ENCODE data around the gene RAB11FIP5.

Gene RAB11FIP5

GRCh38 chr2:73028841-73029240 lies 83.9 kb downstream of the RAB11FIP5 start:
- FAIRE-seq = no peak

DNA sequence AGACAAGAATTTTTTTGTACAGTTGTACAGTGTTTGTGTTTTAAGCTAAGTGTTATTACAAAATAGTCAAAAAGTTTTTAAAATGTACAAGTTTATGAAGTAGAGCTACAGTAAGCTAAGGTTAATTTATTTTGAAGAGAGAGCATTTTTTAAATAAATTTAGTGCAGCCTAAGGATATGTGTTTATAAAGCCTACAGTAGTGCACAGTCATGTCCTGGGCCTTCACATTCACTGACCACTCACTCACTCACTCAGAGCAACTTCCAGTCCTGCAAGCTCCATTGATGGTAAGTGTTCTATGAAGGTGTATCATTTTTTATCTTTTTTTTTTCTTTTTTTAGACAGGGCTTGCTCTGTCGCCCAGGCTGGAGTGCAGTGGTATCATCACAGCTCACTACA lies 85.4 kb downstream of the RAB11FIP5 start:
- no peak for FAIRE-seq

DNA sequence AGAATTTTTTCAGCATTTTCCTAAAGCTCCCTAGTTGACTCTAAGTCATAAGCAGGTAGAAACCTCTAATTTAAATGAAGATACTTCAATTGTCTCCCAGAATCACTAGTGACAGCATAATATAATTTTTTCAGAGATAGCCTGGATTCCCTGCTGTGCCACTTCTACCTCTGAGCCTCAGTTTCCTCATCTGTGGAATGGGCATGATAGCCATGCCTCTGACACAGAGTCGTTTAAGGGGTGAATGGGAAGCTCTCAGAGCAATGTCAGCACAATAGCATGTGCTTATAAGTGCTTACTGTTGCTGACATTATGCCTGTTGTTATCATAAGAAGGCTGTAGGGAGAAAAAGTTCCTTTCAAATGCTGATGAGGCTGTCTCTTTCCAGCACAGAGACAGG lies 89.3 kb downstream of the RAB11FIP5 start:
- no peak for FAIRE-seq
